SK-N-SH treated with all-trans-retinoic acid at 6 μM for 48 hours (cell line): ENCODE measurements around the gene KRT40.

Source experiments
- BACH2 ChIP-seq: fragments of 250-450 bp; sonication (Bioruptor Pico); IDR thresholded peaks from 2 replicates; pipeline ENCODE4 v1.9.0; 2021; ENCODE audit warnings: mild to moderate bottlenecking, borderline replicate concordance
- PATZ1 ChIP-seq: fragments of 250-450 bp; sonication (Bioruptor Pico); IDR thresholded peaks from 2 replicates; pipeline ENCODE4 v1.8.0; 2020; ENCODE audit warnings: mild to moderate bottlenecking, moderate library complexity, borderline replicate concordance
- SNAI2 ChIP-seq: fragments of 250-450 bp; sonication (Bioruptor Pico); IDR thresholded peaks from 2 replicates; pipeline ENCODE4 v1.5.0; 2020; ENCODE audit warnings: mild to moderate bottlenecking, moderate library complexity
- ZFP3 ChIP-seq: fragments of 250-450 bp; sonication (Bioruptor Pico); IDR thresholded peaks from 2 replicates; pipeline ENCODE4 v1.5.0; 2020; ENCODE audit warnings: mild to moderate bottlenecking, moderate library complexity

- no peak for TF ChIP-seq PATZ1 (CRISPR knock-in tag)
- TF ChIP-seq SNAI2 (CRISPR knock-in tag) = no peak
- no peak for TF ChIP-seq ZFP3 (CRISPR knock-in tag)
- no peak for TF ChIP-seq BACH2
Measured at GRCh38 chr17:40936976-40937375, 47.1 kb downstream of the KRT40 start.
